ENCODE measurements around the gene FAM181B.

- TF ChIP-seq CTCF (IDR thresholded peaks at IDR 0.05) (no peak), POLR2A (IDR thresholded peaks at IDR 0.05) (no peak)
These were observed 31.9 kb upstream of the FAM181B start for GRCh38 chr11:82765466-82766034.
